Non-pigmented ciliary epithelial cell (primary cell): Measurements from ENCODE around the gene FHIT.
A peak's percentile ranks its signal among the peaks of the same experiment; 100 is the strongest.
"Not testable (repeated sequence)": the region's sequence is repeated elsewhere in the genome, so short reads cannot be mapped to it uniquely, and the experiment has no call there.

Experiments used
- DNase-seq: peaks from one replicate; pipeline ENCODE4 v3.0.0-alpha.2; 2010; ENCODE audit warnings: low read depth

The FHIT gene

GRCh38 chr3:60557122-60557521 is 694.1 kb downstream of the FHIT start:
- no peak for DNase-seq

GRCh38 chr3:60555686-60556354 is 695.4 kb downstream of the FHIT start:
- peak; percentile 20 for DNase-seq

GRCh38 chr3:60553144-60553543 is 698.1 kb downstream of the FHIT start:
- no peak for DNase-seq

GRCh38 chr3:60552581-60552980 is 698.7 kb downstream of the FHIT start:
- DNase-seq = no peak

GRCh38 chr3:60551455-60552209 is 699.6 kb downstream of the FHIT start:
- no peak for DNase-seq

- no peak for DNase-seq
Measured at GRCh38 chr3:60549863-60550262, 701.4 kb downstream of the FHIT start.

- DNase-seq = no peak
Measured at GRCh38 chr3:60542995-60543394, 708.3 kb downstream of the FHIT start.

- not testable (repeated sequence) for DNase-seq
Measured at GRCh38 chr3:60539394-60539793, 711.9 kb downstream of the FHIT start.

- DNase-seq = no peak
Measured at GRCh38 chr3:60536420-60536819, 714.8 kb downstream of the FHIT start.

GRCh38 chr3:60531759-60532158 is 719.5 kb downstream of the FHIT start:
- no peak for DNase-seq

GRCh38 chr3:60528651-60529050 is 722.6 kb downstream of the FHIT start:
- DNase-seq = no peak

- no peak for DNase-seq
Measured at GRCh38 chr3:60523536-60523935, 727.7 kb downstream of the FHIT start.

- no peak for DNase-seq
Measured at GRCh38 chr3:60517134-60517533, 734.1 kb downstream of the FHIT start.

GRCh38 chr3:60514866-60515265 is 736.4 kb downstream of the FHIT start:
- no peak for DNase-seq

- no peak for DNase-seq
Measured at GRCh38 chr3:60514085-60514649, 737.1 kb downstream of the FHIT start.

GRCh38 chr3:60513241-60513640 is 738.0 kb downstream of the FHIT start:
- DNase-seq = no peak

GRCh38 chr3:60512506-60512905 is 738.7 kb downstream of the FHIT start:
- DNase-seq = no peak

GRCh38 chr3:60509471-60509870 is 741.8 kb downstream of the FHIT start:
- no peak for DNase-seq

GRCh38 chr3:60504827-60505457 is 746.3 kb downstream of the FHIT start:
- no peak for DNase-seq

- DNase-seq = no peak
Measured at GRCh38 chr3:60501314-60501713, 749.9 kb downstream of the FHIT start.

- no peak for DNase-seq
Measured at GRCh38 chr3:60497902-60498301, 753.4 kb downstream of the FHIT start.

GRCh38 chr3:60490992-60491391 is 760.3 kb downstream of the FHIT start:
- DNase-seq = no peak

- no peak for DNase-seq
Measured at GRCh38 chr3:60475096-60475495, 776.2 kb downstream of the FHIT start.
